T-helper 22 cell (primary cell): ENCODE data around the gene SKIDA1.

Source experiments
- DNase-seq: peaks from one replicate; pipeline ENCODE4 v3.0.0-alpha.2; 2020; ENCODE audit warnings: low read depth

Gene SKIDA1

DNA sequence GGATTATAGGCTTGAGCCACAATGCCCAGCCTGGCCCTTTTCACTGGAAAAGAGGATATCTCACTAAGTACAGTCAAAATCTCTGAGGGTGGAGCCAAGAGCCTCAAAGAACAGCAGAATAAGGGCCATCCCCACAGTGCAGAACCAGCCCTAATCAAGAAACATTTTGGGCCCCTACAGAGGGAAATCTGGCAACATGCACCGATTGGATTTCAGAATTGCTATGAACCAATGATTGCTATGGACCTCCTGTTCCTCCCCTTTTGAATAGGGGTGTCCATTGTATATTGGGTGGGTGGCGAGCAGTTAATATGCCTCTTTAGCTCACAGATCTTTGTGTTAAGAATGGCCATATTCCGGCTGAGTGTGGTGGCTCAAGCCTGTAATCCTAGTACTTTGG, 42.7 kb downstream of the SKIDA1 start:
- no peak for DNase-seq

DNA sequence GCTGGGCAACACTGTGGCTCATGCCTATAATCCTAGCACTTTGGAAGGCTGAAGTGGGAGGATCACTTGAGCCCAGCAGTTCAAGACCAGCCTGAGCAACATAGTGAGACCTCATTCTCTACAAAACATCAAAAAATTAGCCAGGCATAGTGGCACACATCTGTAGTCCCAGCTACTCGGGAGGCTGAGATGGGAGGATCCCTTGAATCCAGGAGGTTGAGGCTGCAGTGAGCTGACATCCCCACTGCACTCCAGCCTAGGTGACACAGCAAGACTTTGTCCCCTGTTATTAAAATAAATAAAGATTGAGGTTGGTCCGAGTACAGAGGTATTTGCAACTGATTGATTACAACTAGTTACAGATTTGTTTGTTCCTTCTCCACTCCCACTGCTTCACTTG, 44.1 kb downstream of the SKIDA1 start:
- no peak for DNase-seq

DNA sequence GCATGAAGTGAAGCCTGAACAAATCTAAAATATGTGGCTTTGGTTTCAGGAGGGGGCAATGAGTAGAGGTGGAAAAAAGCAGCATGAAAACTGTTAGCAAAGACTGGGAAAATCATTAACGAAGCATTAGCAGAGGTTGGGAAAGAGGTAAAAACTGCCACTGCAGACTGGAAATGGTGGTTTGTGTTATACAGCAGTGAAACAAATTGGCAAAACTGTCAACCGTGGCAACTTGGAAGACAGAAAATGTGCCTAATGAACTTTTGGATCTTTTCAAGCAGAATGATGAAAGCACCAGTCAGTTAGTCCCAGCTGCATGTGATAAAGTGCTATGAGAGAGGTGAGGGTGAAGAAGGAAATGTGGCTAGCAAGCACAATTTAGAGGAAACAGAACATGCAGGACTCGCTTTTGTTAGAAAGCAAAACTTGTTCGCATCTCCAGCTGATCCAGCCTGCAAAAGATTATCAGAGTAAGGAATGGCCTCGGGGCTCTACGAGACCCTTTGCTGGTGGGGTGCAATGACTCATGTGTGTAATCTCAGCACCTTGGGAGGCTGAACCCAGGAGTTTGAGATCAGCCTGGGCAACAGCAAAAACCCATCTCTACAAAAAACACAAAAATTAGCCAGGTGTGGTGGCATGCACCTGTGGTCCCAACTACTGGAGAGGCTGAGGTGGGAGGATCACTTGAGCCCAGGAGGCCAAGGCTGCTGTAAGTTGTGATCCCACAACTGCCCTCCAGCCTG, 45.7 kb downstream of the SKIDA1 start:
- no peak for DNase-seq

DNA sequence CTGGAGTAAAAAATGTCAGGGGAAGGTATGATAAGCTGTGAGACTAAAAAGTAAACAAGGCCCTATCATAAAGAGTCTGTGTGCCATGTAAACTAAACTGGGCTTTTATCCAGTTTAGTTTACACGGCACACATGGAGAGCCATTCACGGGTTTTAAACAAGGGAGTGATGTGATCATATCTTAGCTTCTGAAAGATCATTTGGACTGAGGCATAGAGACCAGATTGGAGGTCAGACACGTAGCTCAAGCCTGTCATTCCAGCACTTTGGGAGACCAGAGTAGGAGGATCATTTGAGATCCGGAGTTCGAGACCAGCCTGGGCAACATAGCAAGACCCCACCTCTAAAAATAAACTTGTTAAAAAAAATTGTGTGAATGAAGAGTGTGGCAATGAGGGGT, 50.1 kb downstream of the SKIDA1 start:
- DNase-seq, result no peak

DNA sequence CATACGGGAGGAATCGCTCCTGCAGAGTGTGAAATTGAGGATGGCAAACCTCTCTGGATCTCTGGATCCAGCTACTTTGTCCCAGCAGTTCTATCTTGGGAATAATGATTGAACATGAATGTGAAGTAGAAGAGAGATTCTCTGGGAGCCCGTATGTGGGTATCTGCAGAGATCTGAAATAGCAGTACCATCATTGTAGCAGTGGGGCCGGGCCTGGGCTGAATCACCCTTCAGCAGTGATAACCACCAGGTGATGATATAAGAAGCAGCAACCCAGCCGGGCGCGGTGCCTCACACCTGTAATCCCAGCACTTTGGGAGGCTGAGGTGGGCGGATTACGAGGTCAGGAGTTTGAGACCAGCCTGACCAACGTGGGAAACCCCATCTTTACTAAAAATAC, 51.9 kb downstream of the SKIDA1 start:
- no peak for DNase-seq

DNA sequence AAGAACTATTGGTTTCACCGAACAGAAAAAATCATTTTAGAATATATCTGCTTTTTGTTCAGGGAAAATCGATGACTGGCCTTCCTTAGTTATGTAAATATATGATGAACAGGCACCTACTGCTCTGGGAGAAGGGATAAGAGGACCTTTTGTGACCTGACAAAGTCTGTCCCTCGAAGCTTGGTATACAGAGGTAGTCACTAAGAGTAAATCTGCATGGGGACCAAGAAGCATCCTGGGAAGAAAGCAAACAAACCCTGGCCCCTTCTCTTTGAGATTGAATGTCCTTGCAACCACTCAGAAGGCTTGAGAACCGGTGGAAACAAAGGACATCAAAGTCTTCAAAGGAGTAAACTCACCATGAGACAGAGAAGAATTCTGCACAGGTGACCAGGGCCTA, 52.3 kb downstream of the SKIDA1 start:
- DNase-seq, result no peak

DNA sequence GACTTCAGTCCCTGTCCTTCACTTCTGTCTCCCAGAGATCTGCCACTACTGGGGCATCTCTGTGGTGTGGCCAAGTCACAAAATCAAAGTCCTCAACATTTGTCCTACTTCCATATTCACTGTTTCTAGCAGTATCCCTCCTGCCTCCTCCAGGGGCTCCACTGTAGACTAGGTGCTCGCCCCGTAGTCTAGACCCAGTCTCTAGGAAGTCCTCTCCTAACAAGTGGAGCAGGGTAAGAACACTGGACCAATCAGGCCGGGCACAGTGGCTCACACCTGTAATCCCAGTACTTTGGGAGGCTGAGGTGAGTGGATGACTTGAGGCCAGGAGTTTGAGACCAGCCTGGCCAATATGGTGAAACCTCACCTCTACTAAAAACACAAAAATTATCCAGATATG, 57.4 kb downstream of the SKIDA1 start:
- DNase-seq, result no peak

DNA sequence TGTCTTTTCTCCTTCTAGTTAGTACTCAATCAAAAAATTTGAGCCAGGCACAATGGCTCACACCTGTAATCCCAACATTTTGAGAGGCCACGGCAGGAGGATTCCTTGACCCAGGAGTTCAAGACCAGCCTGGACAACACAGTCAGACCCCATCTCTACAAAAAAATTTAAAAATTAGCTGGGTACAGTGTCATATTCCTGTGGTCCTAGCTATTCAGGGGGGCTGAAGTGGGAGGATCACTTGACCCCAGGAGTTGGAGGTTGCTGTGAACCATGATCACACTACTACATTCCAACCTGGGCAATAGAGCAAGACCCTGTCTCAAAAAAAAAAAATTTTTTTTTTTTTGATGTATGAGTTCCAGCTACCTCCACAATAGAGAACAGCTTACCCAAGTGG, 57.8 kb downstream of the SKIDA1 start:
- no peak for DNase-seq

DNA sequence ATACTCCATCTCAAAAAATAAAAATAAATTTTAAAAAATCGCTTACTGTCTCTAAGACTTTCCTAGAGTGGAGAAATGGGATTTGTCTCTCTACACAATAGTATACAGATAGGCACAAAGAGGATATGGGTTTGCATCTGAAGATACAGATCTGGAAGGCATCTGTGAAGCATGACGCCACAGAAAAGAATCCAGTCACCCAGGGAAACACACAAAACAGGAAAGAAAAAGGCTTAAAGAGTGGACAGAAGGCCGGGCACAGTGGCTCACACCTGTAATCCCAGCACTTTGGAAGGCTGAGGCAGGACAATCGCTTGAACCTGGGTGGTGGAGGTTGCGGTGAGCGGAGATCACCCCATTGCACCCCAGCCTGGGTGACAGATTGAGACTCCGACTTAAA, 61.3 kb downstream of the SKIDA1 start:
- no peak for DNase-seq
